ENCODE results near the gene LRRC3B.
"Not testable (repeated sequence)": the region's sequence is repeated elsewhere in the genome, so short reads cannot be mapped to it uniquely, and the experiment has no call there.

Gene LRRC3B, protein sequence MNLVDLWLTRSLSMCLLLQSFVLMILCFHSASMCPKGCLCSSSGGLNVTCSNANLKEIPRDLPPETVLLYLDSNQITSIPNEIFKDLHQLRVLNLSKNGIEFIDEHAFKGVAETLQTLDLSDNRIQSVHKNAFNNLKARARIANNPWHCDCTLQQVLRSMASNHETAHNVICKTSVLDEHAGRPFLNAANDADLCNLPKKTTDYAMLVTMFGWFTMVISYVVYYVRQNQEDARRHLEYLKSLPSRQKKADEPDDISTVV

DNA sequence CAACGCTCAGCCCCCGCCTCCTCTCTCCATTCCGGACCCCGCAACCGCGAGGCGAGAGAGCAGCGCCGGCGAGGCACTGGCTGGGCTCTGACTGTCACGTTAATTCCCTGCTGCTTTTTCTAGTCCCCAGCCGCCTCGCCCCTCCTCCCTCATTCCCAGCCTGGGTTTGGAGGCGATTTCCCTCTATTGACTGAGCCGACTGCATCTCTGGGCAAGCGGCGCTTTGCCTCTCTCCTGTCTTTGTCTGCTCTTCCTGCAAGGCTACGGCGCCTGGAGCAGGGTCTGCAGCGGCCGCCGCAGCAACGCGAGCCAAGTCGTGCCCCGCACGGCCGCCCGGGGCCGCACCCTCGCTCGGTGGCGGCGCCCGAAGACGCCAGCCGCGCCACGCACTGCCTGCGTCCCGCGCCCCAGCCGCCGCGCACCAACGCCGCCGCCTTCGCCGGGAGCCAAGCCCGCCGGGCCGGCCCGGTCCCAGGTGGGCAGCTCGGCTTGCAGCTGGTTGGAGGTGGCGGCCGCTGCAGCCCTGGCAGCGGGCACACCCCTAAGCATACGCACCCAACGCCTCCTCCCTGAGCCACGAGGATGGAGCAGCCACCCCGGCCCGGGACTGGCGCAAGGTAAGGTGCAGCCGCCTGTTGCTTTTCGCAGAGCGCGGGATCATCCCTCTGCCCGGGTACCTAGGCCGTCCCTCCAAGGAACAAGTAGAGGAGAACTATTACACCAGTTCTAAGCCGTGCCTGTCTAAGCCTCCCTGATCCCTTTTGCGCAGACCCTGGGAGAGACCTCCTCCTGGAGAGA, at the start of gene LRRC3B:
TSS of gene LRRC3B (plus strand) at position 152 of the 798 bp plus-strand sequence. CDS start 86,901 bp downstream, outside the sequence.
- Histone ChIP-seq H3K4me2 (peak within 1 kb of the TSS; percentile 92), H3K36me3 (no peaks in the 10 kb centered on the region), H3K27me3 (peaks cover 71% of the 10 kb centered on the region), H3K4me1 (peaks cover 34% of the 10 kb centered on the region), H3K27ac (no peak within 1 kb of the TSS), H3K9me3 (peaks cover 12% of the 10 kb centered on the region), H3K9ac (no peak within 1 kb of the TSS), H4K20me1 (peaks cover 35% of the 10 kb centered on the region), H3K4me3 (peak within 1 kb of the TSS; percentile 66)
- TF ChIP-seq Cebpa-rat (IDR thresholded peaks at IDR 0.05): no peak

DNA sequence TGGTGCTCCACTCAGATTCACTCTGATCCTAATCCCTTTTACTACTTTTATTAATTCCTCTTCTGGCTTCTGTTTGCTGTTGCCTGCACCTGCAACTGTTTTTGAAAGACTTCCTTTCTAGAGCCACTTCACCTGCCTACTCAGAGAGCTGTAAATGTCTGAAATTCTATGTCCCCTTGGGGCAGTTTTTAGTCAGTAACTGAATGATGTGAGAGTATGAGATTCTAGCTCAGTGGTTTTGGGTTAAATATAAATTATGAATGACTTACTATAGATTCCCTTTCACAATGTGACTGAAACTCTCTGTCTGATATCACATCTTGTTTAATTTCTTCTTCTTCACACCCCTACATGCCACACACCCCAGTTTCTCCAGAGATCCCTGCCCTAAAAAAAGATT, 47.8 kb upstream of the LRRC3B start:
- Histone ChIP-seq H3K27me3 (no peaks in the 10 kb centered on the region), H3K36me3 (no peaks in the 10 kb centered on the region), H3K4me3 (no peak overlapping the region), H3K4me2 (no peak overlapping the region; the same call in 1 of the 2 replicates), H3K9me3 (no peaks in the 10 kb centered on the region), H4K20me1 (no peaks in the 10 kb centered on the region), H3K9ac (no peak overlapping the region), H3K27ac (no peak overlapping the region), H3K4me1 (no peaks in the 10 kb centered on the region)
- no peak for TF ChIP-seq Cebpa-rat (IDR thresholded peaks at IDR 0.05)

DNA sequence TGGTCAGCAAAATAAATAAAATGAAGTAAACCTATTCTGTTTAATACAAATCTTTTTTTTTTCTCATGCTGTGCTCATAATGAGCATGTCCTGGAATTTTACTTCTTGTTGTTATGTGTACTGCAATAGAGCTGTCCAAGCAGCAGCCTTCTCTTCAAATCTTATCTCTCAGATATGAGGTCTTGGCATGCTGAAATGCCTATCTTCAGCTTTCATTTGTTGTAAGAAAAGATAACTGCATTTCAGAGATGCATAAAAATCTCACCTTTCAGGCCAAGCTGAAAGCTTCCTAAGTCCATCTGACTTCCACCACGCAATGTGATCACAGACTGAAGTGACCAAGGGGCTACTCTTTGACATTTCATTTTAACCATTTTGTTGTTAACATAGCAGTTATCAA, 43.5 kb upstream of the LRRC3B start:
- Histone ChIP-seq H3K9me3 (no peaks in the 10 kb centered on the region), H3K27me3 (no peaks in the 10 kb centered on the region), H3K4me3 (no peak overlapping the region), H3K4me1 (no peaks in the 10 kb centered on the region), H4K20me1 (no peaks in the 10 kb centered on the region), H3K27ac (no peak overlapping the region), H3K36me3 (no peaks in the 10 kb centered on the region), H3K9ac (no peak overlapping the region), H3K4me2 (no peak overlapping the region)
- TF ChIP-seq Cebpa-rat (IDR thresholded peaks at IDR 0.05): no peak

DNA sequence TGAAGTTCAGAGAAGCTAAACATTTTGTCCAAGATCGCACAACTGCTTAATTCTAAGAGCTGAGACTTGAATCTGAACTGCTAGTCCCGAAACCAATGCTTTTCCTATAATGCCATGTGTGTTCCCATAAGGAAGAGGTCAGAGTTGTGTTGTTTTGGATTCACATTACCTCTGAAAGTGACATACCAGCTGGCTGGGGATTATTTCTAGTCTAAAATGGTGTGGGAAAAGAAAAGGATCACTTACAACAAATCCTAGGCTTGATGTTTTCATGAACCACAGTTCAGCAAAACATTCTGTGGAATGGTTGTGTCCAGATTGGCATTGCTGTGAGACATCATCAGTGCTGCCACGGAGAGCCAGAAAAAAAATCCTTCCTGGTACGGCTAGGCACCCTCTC, 35.0 kb upstream of the LRRC3B start:
- Histone ChIP-seq H3K27me3 (no peaks in the 10 kb centered on the region), H4K20me1 (no peaks in the 10 kb centered on the region), H3K4me3 (no peak overlapping the region), H3K4me2 (no peak overlapping the region), H3K36me3 (no peaks in the 10 kb centered on the region), H3K9ac (no peak overlapping the region), H3K9me3 (no peaks in the 10 kb centered on the region), H3K27ac (no peak overlapping the region), H3K4me1 (no peaks in the 10 kb centered on the region)
- TF ChIP-seq Cebpa-rat (IDR thresholded peaks at IDR 0.05): no peak

DNA sequence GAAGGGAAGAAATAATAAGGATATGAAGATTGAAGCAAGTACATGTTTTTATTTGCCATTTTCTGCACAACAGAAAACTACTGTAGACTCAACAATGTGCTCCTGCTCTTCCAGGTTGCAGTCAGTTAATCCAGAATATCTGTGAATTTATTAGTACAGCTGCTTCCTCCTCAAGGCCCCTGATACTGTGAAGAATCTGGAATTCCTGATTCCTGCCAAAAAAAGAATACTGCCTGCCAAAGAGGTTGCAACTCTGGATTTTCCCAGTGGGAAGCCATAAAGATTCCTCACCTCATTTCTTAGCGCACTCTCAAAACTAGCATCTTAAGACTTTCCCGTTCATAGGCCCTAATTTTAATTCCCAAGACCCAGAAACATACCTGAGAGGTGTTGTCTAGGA, 33.6 kb upstream of the LRRC3B start:
- Histone ChIP-seq H3K27ac (no peak overlapping the region), H3K4me1 (no peaks in the 10 kb centered on the region)
- TF ChIP-seq Cebpa-rat (IDR thresholded peaks at IDR 0.05): no peak

DNA sequence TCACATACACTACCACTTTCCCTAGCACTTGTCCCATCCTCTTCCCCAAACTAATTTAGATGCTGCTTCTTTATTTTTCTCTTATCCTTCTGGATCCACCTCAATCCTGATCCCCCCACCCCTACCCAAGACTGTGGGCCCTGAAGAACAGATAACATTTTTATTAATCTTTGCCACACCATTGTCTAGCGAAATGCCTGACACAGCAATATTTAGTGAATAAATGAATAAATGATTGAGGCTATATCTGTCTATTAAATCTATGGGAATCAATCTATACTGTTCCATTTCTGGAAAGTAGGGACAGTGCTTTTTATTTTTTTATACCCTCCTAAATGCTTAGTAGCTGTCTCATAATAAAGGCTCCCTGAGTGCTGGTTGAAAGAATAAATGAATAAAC, 32.9 kb upstream of the LRRC3B start:
- Histone ChIP-seq H3K9me3 (no peaks in the 10 kb centered on the region), H4K20me1 (no peaks in the 10 kb centered on the region), H3K36me3 (no peaks in the 10 kb centered on the region), H3K4me1 (no peaks in the 10 kb centered on the region), H3K27ac (no peak overlapping the region), H3K27me3 (no peaks in the 10 kb centered on the region), H3K9ac (no peak overlapping the region), H3K4me2 (no peak overlapping the region), H3K4me3 (no peak overlapping the region)
- TF ChIP-seq Cebpa-rat (IDR thresholded peaks at IDR 0.05): no peak

More for the DNA sequence above, 33.6 kb upstream of the LRRC3B start:
- no peaks in the 10 kb centered on the region for H4K20me1 ChIP-seq
- H3K4me3 ChIP-seq: no peak overlapping the region
- no peaks in the 10 kb centered on the region for H3K36me3 ChIP-seq
- no peaks in the 10 kb centered on the region for H3K9me3 ChIP-seq
- H3K9ac ChIP-seq: no peak overlapping the region
- H3K4me2 ChIP-seq: no peak overlapping the region
- H3K27me3 ChIP-seq: no peaks in the 10 kb centered on the region

DNA sequence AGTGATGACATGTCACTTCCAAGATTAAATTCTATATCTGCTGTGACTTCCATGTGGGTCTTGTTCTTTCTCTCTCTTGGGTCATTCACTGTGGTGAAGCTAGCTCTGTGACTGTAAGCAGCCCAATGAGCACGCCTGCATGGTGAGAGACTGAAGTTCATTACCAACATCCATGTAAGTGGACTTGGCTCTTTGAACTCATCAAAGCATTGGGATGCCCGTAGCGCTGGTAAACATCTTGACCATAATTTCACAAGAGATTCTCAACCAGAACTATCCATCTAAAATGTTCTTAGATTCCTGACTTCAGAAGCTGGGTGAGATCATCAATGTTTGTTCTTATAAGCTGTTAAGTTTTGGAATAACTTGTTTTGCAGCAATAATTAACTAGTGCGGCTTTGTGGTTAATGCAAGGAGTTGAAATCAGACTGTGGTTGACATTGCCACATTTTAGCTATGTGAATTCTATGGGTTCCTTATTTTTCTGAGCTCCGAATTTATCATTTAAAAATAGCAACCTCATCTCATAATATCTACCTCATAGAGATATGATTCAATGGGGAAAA, 31.6 kb upstream of the LRRC3B start:
- peaks cover 5% of the 10 kb centered on the region for H3K4me1 ChIP-seq
- no peaks in the 10 kb centered on the region for H3K36me3 ChIP-seq
- no peak overlapping the region for H3K27ac ChIP-seq
- no peaks in the 10 kb centered on the region for H4K20me1 ChIP-seq
- no peak overlapping the region for H3K4me2 ChIP-seq
- no peaks in the 10 kb centered on the region for H3K9me3 ChIP-seq
- no peak overlapping the region for H3K9ac ChIP-seq
- no peak for TF ChIP-seq Cebpa-rat (IDR thresholded peaks at IDR 0.05)
- no peak overlapping the region for H3K4me3 ChIP-seq
- no peaks in the 10 kb centered on the region for H3K27me3 ChIP-seq

DNA sequence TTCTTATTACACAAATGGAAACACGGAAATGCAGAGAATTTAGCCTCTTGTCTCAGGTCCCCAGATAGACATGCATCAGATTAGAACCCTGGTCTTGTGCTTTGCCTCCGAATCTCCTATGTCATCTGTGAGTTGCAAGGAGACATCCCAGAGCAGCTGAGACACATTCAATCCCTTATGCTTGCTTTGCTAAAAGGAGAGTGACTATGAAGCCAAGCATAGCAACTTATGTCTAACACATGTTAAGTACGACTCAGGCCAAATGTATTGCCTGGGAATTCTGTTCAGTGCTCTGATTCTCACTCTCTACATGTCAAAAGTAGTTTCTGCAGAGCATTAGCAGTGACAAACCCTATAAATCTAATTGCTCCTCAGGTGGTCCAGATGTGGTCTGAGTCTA, 30.6 kb upstream of the LRRC3B start:
- H4K20me1 ChIP-seq: no peaks in the 10 kb centered on the region
- H3K4me2 ChIP-seq: no peak overlapping the region
- peaks cover 12% of the 10 kb centered on the region for H3K4me1 ChIP-seq
- no peaks in the 10 kb centered on the region for H3K27me3 ChIP-seq
- H3K4me3 ChIP-seq: no peak overlapping the region
- no peaks in the 10 kb centered on the region for H3K9me3 ChIP-seq
- TF ChIP-seq Cebpa-rat (IDR thresholded peaks at IDR 0.05): no peak
- no peak overlapping the region for H3K27ac ChIP-seq
- no peaks in the 10 kb centered on the region for H3K36me3 ChIP-seq
- no peak overlapping the region for H3K9ac ChIP-seq

DNA sequence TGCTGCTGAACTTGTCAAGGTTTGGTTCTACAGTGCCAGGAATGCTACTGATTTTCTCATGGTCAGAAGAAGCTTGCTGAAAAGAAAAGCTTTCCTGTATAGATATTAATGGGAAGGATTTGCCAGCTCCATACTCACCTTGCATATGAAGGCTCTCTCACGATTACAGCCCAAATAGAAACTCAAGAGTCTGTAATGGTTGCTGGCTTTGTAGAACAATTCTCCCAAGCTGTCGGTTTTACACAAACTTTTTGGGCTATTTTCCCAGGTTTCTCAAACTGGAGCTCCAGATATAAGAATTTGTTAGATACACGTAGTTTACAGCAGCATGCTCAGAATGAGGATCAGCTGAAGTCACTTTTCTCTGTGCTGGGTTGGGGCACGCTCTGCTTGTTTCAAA, 30.1 kb upstream of the LRRC3B start:
- Histone ChIP-seq H3K9ac (no peak overlapping the region), H3K9me3 (no peaks in the 10 kb centered on the region), H3K27ac (no peak overlapping the region), H4K20me1 (no peaks in the 10 kb centered on the region), H3K4me2 (no peak overlapping the region), H3K36me3 (no peaks in the 10 kb centered on the region), H3K4me1 (peaks cover 12% of the 10 kb centered on the region), H3K27me3 (no peaks in the 10 kb centered on the region), H3K4me3 (no peak overlapping the region)
- TF ChIP-seq Cebpa-rat (IDR thresholded peaks at IDR 0.05): no peak

DNA sequence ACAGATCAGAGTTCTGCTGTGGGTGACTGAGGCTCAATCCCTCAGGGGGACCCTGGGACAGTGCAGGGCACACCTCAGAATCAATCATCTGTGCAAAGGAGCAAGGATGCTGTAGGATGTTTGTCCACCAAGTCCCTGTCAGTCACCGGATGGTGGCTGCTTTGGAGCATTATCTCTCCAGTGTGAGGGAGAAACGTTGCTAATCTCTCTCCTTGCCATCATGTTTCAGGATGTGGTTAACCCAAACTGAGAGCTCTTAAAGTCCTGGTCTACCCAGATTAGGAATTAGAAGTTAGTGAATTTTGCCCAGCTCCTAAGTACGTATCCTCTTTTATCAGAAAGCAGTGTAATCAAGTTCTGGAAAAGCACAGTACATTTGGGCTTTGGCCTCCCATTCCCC, 26.2 kb upstream of the LRRC3B start:
- Histone ChIP-seq H3K36me3 (no peaks in the 10 kb centered on the region), H3K9ac (no peak overlapping the region), H3K9me3 (no peaks in the 10 kb centered on the region), H3K27ac (no peak overlapping the region), H4K20me1 (no peaks in the 10 kb centered on the region), H3K4me2 (peak overlapping the region; percentile 56), H3K4me1 (peaks cover 12% of the 10 kb centered on the region), H3K4me3 (no peak overlapping the region), H3K27me3 (no peaks in the 10 kb centered on the region)
- TF ChIP-seq Cebpa-rat (IDR thresholded peaks at IDR 0.05): no peak

DNA sequence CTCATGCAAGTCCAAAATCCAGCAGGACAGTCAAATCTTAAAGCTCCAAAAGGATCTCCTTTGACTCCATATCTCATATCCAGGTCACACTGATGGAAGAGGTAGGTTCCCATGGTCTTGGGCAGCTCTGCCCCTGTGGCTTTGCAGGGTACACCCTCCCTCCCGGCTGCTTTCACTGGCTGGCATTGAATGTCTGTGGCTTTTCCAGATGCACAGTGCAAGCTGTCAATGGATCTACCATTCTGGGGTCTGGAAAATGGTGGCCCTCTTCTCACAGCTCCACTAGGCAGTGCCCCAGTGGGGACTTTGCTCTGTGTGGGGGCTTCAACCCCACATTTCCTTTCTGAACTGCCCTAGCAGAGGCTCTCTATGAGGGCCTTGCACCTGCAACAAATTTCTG, 19.3 kb upstream of the LRRC3B start:
- H3K4me3 ChIP-seq: 0 out of 2 replicates have a peak overlapping the region, but pooled peaks have one; percentile 6
- not testable (repeated sequence) for H3K27me3 ChIP-seq, H3K36me3 ChIP-seq, H3K4me1 ChIP-seq, H4K20me1 ChIP-seq, H3K27ac ChIP-seq, H3K4me2 ChIP-seq, H3K9ac ChIP-seq
- H3K9me3 ChIP-seq: peaks cover 34% of the 10 kb centered on the region

DNA sequence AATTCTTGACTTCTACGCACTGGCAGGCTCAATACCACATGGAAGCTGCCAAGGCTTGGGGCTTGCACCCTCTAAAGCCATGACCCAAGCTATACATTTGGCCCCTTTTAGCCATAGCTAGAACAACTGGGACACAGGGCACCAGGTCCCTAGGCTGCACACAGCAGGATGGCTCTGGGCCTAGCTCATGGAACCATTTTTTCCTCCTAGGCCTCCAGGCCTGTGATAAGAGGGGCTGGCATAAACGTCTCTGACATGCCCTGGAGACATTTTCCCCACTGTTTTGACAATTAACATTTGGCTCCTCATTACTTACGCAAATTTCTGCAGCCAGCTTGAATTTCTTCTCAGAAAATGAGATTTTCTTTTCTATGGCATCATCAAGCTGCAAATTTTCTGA, 18.8 kb upstream of the LRRC3B start:
- H3K9me3 ChIP-seq: peaks cover 34% of the 10 kb centered on the region
- not testable (repeated sequence) for H3K27ac ChIP-seq

More for the DNA sequence above, 18.8 kb upstream of the LRRC3B start:
- H4K20me1 ChIP-seq, H3K27me3 ChIP-seq, H3K9ac ChIP-seq, H3K4me2 ChIP-seq, H3K4me1 ChIP-seq, H3K36me3 ChIP-seq: not testable (repeated sequence)
- H3K4me3 ChIP-seq: 0 out of 2 replicates have a peak overlapping the region, but pooled peaks have one; percentile 6

Measured in BLaER1 (cell line).